Uterus (tissue), 2 donors: Measurements from ENCODE around the gene TBCD.

Experiments
- POLR2A ChIP-seq, 2 donors: fragments of 450-650 bp; IDR thresholded peaks; one replicate each; pipeline ENCODE4 v1.6.1; 2016; ENCODE audit warnings: antibody characterized with exemption in 2 of 2, mild to moderate bottlenecking in 1 of 2, moderate library complexity in 1 of 2
- TF ChIP-seq, protein P1 (sequence below), 4 experiments: fragments of 200-600 bp in 2 of 4; fragments of 450-650 bp in 2 of 4; sonication (generic) in 2 of 4; IDR thresholded peaks; one replicate each; pipeline ENCODE4 v1.5.1; 2016 to 2019; ENCODE audit warnings: antibody characterized with exemption in 4 of 4, mild to moderate bottlenecking in 2 of 4, moderate library complexity in 1 of 4

DNA sequence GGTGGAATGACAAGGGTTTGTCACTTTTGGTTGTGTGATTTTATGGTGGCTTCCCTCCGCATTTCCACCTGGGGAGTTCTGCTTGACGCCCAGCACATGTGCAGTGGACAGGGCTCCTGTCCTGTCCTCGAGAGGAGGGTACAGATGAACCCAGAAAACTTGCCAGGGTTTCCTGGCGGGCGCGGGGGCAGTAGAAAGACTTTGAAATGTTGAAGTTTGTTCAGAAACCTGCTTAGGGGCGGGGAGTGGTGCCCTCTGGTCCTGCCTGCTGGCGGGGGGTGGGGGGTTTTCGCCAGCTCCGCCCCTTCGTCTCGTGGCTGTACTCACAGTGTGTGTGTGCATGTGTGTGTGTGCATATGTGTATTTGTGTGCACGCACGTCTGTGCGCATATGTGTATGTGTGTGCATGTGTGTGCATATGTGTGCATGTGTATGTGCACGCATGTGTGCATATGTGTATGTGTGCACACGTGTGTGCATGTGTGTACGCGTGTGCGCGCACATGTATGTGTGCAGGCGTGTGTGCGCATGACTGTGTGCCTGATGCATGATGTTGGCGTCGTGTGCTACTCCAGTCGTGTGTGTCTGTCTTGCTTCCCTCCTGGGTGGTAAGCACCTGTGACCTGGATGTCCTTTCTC is 28.6 kb upstream of the TBCD start:
- TF ChIP-seq, protein P1, sequence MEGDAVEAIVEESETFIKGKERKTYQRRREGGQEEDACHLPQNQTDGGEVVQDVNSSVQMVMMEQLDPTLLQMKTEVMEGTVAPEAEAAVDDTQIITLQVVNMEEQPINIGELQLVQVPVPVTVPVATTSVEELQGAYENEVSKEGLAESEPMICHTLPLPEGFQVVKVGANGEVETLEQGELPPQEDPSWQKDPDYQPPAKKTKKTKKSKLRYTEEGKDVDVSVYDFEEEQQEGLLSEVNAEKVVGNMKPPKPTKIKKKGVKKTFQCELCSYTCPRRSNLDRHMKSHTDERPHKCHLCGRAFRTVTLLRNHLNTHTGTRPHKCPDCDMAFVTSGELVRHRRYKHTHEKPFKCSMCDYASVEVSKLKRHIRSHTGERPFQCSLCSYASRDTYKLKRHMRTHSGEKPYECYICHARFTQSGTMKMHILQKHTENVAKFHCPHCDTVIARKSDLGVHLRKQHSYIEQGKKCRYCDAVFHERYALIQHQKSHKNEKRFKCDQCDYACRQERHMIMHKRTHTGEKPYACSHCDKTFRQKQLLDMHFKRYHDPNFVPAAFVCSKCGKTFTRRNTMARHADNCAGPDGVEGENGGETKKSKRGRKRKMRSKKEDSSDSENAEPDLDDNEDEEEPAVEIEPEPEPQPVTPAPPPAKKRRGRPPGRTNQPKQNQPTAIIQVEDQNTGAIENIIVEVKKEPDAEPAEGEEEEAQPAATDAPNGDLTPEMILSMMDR (IDR thresholded peaks at IDR 0.05): no peak
- no peak for TF ChIP-seq POLR2A (IDR thresholded peaks at IDR 0.05)
